ENCODE data around the gene DMAC2. TPM values are rescaled to one million over a fixed set of nuclear protein-coding genes. Genes with fewer than 3 reads are reported as not detected.
A peak's percentile ranks its signal among the peaks of the same experiment; 100 is the strongest.

DMAC2 gene
- total and polyA plus RNA-seq, 4 donors, result 25.5 to 51.7 (median 48.8) TPM

DNA sequence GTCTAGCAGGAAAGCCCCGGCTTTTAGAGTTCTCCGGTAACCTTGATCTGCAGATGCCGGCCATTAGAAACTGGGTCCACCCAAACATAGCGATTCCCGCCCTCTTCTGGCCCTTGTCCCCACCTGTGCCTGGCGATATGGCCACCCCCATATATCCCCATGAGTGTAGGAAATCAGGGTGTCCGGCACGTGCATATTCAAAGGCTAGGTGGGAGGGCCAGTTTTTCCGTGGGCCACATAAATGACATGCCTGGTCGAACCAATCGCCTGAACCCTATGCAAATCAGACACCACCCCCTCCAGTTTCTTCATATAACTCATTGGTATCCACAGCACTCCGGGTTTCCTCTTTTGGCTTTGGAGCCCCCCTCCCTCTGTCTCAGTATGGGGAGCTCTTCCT lies 40.6 kb upstream of the DMAC2 start:
- H3K4me3 ChIP-seq, result no peak overlapping the region
- H3K4me1 ChIP-seq (ENCODE audit: control insufficient read depth in 5 of 5, insufficient read depth in 5 of 5, low read length in 5 of 5), result peaks cover 0 to 18% (median 0%) of the 10 kb centered on the region in 5 donors
- 69 to 78% methylated on average over 12 of the region's 12 CpGs for WGBS, 2 donors
- H3K36me3 ChIP-seq (ENCODE audit: control insufficient read depth in 4 of 4, insufficient read depth in 4 of 4, low read length in 4 of 4), result no peaks in the 10 kb centered on the region
- TF ChIP-seq, protein P1, sequence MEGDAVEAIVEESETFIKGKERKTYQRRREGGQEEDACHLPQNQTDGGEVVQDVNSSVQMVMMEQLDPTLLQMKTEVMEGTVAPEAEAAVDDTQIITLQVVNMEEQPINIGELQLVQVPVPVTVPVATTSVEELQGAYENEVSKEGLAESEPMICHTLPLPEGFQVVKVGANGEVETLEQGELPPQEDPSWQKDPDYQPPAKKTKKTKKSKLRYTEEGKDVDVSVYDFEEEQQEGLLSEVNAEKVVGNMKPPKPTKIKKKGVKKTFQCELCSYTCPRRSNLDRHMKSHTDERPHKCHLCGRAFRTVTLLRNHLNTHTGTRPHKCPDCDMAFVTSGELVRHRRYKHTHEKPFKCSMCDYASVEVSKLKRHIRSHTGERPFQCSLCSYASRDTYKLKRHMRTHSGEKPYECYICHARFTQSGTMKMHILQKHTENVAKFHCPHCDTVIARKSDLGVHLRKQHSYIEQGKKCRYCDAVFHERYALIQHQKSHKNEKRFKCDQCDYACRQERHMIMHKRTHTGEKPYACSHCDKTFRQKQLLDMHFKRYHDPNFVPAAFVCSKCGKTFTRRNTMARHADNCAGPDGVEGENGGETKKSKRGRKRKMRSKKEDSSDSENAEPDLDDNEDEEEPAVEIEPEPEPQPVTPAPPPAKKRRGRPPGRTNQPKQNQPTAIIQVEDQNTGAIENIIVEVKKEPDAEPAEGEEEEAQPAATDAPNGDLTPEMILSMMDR (IDR thresholded peaks at IDR 0.05; ENCODE audit: control extremely low read depth, extremely low read depth), result no peak
- ATAC-seq (ENCODE audit: insufficient read depth, low FRiP score), result no peak
- peak in 2 of 3 donors; percentile 8 to 26 for DNase-seq
- no peaks in the 10 kb centered on the region for H3K27me3 ChIP-seq (ENCODE audit: control insufficient read depth in 3 of 3, insufficient read depth in 3 of 3, low read length in 2 of 3)
- H3K9me3 ChIP-seq (ENCODE audit: control insufficient read depth in 4 of 4, insufficient read depth in 3 of 4, low read length in 3 of 4), result no peaks in the 10 kb centered on the region
- peak overlapping the region; percentile 48 to 70 for H3K27ac ChIP-seq (ENCODE audit: low read depth in 1 of 2, low read length in 1 of 2)
- no peak overlapping the region for H3K9ac ChIP-seq (ENCODE audit: insufficient read depth in 1 of 2, low read length in 2 of 2)

DNA sequence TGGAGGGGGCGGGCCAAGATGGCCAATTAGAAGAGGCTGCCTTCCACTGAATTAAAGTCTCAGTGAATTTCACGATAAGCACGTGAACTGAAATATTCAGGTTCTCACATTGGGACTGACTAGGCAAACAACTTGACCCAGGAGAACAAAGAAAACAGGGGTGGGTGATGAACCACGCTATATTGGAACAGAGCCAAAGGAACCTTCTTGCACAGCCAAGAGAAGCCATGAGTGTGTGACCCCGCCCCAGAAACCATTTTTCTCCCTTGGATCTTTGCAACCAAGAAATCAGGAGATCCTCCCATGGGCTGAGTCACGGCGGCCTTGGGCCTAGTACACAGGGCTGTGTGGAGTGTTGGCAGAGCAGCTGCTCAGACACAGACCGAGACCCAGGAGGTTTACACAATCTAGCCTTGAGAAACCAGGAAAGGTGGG lies 40.1 kb upstream of the DMAC2 start:
- H3K4me3 ChIP-seq, result no peak overlapping the region
- H3K27ac ChIP-seq (ENCODE audit: low read depth in 1 of 2, low read length in 1 of 2), result peak overlapping the region; percentile 53 to 70
- H3K27me3 ChIP-seq (ENCODE audit: control insufficient read depth in 3 of 3, insufficient read depth in 3 of 3, low read length in 2 of 3), result no peaks in the 10 kb centered on the region
- ATAC-seq (ENCODE audit: insufficient read depth, low FRiP score) (peak; percentile 44), DNase-seq (peak in 2 of 3 donors; percentile 16 to 57)
- TF ChIP-seq, protein P1 (IDR thresholded peaks at IDR 0.05; ENCODE audit: control extremely low read depth, extremely low read depth), result no peak
- 57 to 67% methylated on average over 8 of the region's 8 CpGs for WGBS, 2 donors
- H3K9ac ChIP-seq (ENCODE audit: insufficient read depth in 1 of 2, low read length in 2 of 2), result no peak overlapping the region
- no peaks in the 10 kb centered on the region for H3K9me3 ChIP-seq (ENCODE audit: control insufficient read depth in 4 of 4, insufficient read depth in 3 of 4, low read length in 3 of 4)
- H3K36me3 ChIP-seq (ENCODE audit: control insufficient read depth in 4 of 4, insufficient read depth in 4 of 4, low read length in 4 of 4), result no peaks in the 10 kb centered on the region
- peaks cover 0 to 18% (median 0%) of the 10 kb centered on the region in 5 donors for H3K4me1 ChIP-seq (ENCODE audit: control insufficient read depth in 5 of 5, insufficient read depth in 5 of 5, low read length in 5 of 5)

DNA sequence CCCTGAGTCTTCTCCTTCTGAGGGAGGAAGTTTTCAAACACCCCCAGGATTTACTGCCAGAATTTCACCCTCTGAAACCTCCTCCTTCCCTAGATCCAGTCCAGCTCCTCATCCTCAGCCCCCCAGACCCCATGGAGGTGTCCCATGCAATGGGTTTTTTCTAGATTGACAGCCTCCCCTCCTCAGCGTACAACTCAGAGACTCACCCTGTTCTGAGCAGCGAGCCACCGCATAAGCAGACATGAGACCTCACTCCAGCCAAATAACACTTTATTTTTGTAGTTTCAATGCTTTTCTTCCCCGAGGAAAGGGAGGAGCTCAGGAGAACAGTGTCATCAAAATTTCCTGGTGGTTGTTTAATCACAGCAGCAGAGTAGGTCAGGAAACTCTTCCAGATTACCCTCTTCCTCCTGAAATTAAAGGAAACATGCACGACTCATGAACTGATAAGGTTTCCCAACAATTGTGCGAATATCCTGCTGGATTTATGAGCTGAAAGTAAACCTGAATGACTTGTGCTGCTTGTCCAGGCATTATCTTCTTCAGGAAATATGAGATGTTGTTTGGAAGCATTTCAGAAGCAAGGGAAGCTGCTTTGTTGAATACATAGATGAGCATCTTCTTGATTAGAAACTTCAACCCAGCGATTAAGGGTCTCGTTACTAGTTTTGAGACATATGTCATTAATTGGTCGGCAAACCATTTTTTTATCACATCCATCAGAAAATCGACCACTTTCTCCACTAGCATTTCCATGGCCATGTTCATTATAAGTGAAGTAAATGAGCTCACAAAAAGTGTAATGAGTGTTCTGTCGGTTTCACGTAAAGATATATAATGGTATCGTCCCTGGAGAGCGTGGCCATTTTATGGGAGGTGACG lies 39.4 kb upstream of the DMAC2 start:
- ATAC-seq (ENCODE audit: insufficient read depth, low FRiP score), result no peak
- no peaks in the 10 kb centered on the region for H3K27me3 ChIP-seq (ENCODE audit: control insufficient read depth in 3 of 3, insufficient read depth in 3 of 3, low read length in 2 of 3)
- TF ChIP-seq, protein P1 (IDR thresholded peaks at IDR 0.05; ENCODE audit: control extremely low read depth, extremely low read depth), result no peak
- DNase-seq, result peak in 2 of 3 donors; percentile 16 to 51
- peak overlapping the region in 1 of 2 donors; percentile 25 for H3K9ac ChIP-seq (ENCODE audit: insufficient read depth in 1 of 2, low read length in 2 of 2)
- no peaks in the 10 kb centered on the region for H3K36me3 ChIP-seq (ENCODE audit: control insufficient read depth in 4 of 4, insufficient read depth in 4 of 4, low read length in 4 of 4)
- 53 to 59% methylated on average over 15 of the region's 15 CpGs for WGBS, 2 donors
- peaks cover 0 to 18% (median 0%) of the 10 kb centered on the region in 5 donors for H3K4me1 ChIP-seq (ENCODE audit: control insufficient read depth in 5 of 5, insufficient read depth in 5 of 5, low read length in 5 of 5)
- peak overlapping the region; percentile 54 to 85 for H3K27ac ChIP-seq (ENCODE audit: low read depth in 1 of 2, low read length in 1 of 2)
- no peaks in the 10 kb centered on the region for H3K9me3 ChIP-seq (ENCODE audit: control insufficient read depth in 4 of 4, insufficient read depth in 3 of 4, low read length in 3 of 4)
- H3K4me3 ChIP-seq, result peak overlapping the region; percentile 38

All from lung (tissue), 12 donors.